ENCODE measurements around the gene HOMER2. TPM values are rescaled to one million over a fixed set of nuclear protein-coding genes. Genes with fewer than 3 reads are reported as not detected.
"Not testable (repeated sequence)": the region's sequence is repeated elsewhere in the genome, so short reads cannot be mapped to it uniquely, and the experiment has no call there.

The HOMER2 gene
- total RNA-seq, 1 experiment from 2014 or later: 19.7 TPM

GRCh38 chr15:82890995-82891390 is 61.5 kb downstream of the HOMER2 start:
- DNase-seq: no peak
- Histone ChIP-seq H3K27me3 (no peaks in the 10 kb centered on the region), H3K9me3 (no peaks in the 10 kb centered on the region), H3K4me3 (no peak overlapping the region), H3K36me3 (no peaks in the 10 kb centered on the region)

GRCh38 chr15:82890338-82890994 is 62.1 kb downstream of the HOMER2 start:
- no peak for DNase-seq
- Histone ChIP-seq H3K27me3 (no peaks in the 10 kb centered on the region), H3K4me3 (no peak overlapping the region), H3K36me3 (no peaks in the 10 kb centered on the region), H3K9me3 (no peaks in the 10 kb centered on the region)

GRCh38 chr15:82882273-82882928 is 70.1 kb downstream of the HOMER2 start:
- Histone ChIP-seq H3K4me3 (no peak overlapping the region), H3K9me3 (no peaks in the 10 kb centered on the region), H3K36me3 (no peaks in the 10 kb centered on the region), H3K27me3 (no peaks in the 10 kb centered on the region)
- DNase-seq: no peak

GRCh38 chr15:82881747-82882146 is 70.8 kb downstream of the HOMER2 start:
- DNase-seq: no peak
- H3K27me3 ChIP-seq: no peaks in the 10 kb centered on the region

GRCh38 chr15:82880704-82881103 is 71.8 kb downstream of the HOMER2 start:
- no peaks in the 10 kb centered on the region for H3K9me3 ChIP-seq
- H3K36me3 ChIP-seq: no peaks in the 10 kb centered on the region
- DNase-seq: no peak
- no peak overlapping the region for H3K4me3 ChIP-seq
- no peaks in the 10 kb centered on the region for H3K27me3 ChIP-seq

More at GRCh38 chr15:82881747-82882146, 70.8 kb downstream of the HOMER2 start:
- Histone ChIP-seq H3K4me3 (no peak overlapping the region), H3K36me3 (no peaks in the 10 kb centered on the region), H3K9me3 (no peaks in the 10 kb centered on the region)

- Histone ChIP-seq H3K4me3 (no peak overlapping the region), H3K27me3 (no peaks in the 10 kb centered on the region), H3K36me3 (no peaks in the 10 kb centered on the region), H3K9me3 (no peaks in the 10 kb centered on the region)
- DNase-seq: no peak
Observed at GRCh38 chr15:82878325-82878724, 74.2 kb downstream of the HOMER2 start.

GRCh38 chr15:82877825-82878224 is 74.7 kb downstream of the HOMER2 start:
- H3K27me3 ChIP-seq: no peaks in the 10 kb centered on the region
- DNase-seq: no peak

GRCh38 chr15:82875411-82876003 is 77.0 kb downstream of the HOMER2 start:
- Histone ChIP-seq H3K27me3 (no peaks in the 10 kb centered on the region), H3K36me3 (no peaks in the 10 kb centered on the region), H3K9me3 (no peaks in the 10 kb centered on the region), H3K4me3 (no peak overlapping the region)
- DNase-seq: peak; percentile 78

More at GRCh38 chr15:82877825-82878224, 74.7 kb downstream of the HOMER2 start:
- Histone ChIP-seq H3K4me3 (no peak overlapping the region), H3K9me3 (no peaks in the 10 kb centered on the region), H3K36me3 (no peaks in the 10 kb centered on the region)

GRCh38 chr15:82874961-82875360 is 77.6 kb downstream of the HOMER2 start:
- no peak for DNase-seq
- Histone ChIP-seq H3K4me3 (no peak overlapping the region), H3K36me3 (no peaks in the 10 kb centered on the region), H3K27me3 (no peaks in the 10 kb centered on the region), H3K9me3 (no peaks in the 10 kb centered on the region)

GRCh38 chr15:82874267-82874666 is 78.3 kb downstream of the HOMER2 start:
- no peak for DNase-seq
- no peak overlapping the region for H3K4me3 ChIP-seq
- no peaks in the 10 kb centered on the region for H3K9me3 ChIP-seq
- no peaks in the 10 kb centered on the region for H3K36me3 ChIP-seq
- H3K27me3 ChIP-seq: no peaks in the 10 kb centered on the region

GRCh38 chr15:82873000-82873680 is 79.4 kb downstream of the HOMER2 start:
- Histone ChIP-seq H3K9me3 (no peaks in the 10 kb centered on the region), H3K27me3 (no peaks in the 10 kb centered on the region), H3K4me3 (no peak overlapping the region), H3K36me3 (no peaks in the 10 kb centered on the region)
- DNase-seq: no peak

GRCh38 chr15:82871832-82872484 is 80.6 kb downstream of the HOMER2 start:
- Histone ChIP-seq H3K9me3 (no peaks in the 10 kb centered on the region), H3K4me3 (no peak overlapping the region), H3K36me3 (no peaks in the 10 kb centered on the region), H3K27me3 (no peaks in the 10 kb centered on the region)
- no peak for DNase-seq

GRCh38 chr15:82871358-82871757 is 81.2 kb downstream of the HOMER2 start:
- Histone ChIP-seq H3K36me3 (no peaks in the 10 kb centered on the region), H3K9me3 (no peaks in the 10 kb centered on the region), H3K27me3 (no peaks in the 10 kb centered on the region), H3K4me3 (no peak overlapping the region)
- DNase-seq: no peak

GRCh38 chr15:82870727-82871320 is 81.7 kb downstream of the HOMER2 start:
- DNase-seq: no peak
- Histone ChIP-seq H3K4me3 (no peak overlapping the region), H3K36me3 (no peaks in the 10 kb centered on the region), H3K9me3 (no peaks in the 10 kb centered on the region), H3K27me3 (no peaks in the 10 kb centered on the region)

GRCh38 chr15:82865981-82866380 is 86.5 kb downstream of the HOMER2 start:
- H3K36me3 ChIP-seq, H3K27me3 ChIP-seq, DNase-seq, H3K9me3 ChIP-seq, H3K4me3 ChIP-seq: not testable (repeated sequence)

- not testable (repeated sequence) for H3K27me3 ChIP-seq, H3K9me3 ChIP-seq, DNase-seq, H3K4me3 ChIP-seq, H3K36me3 ChIP-seq
Observed at GRCh38 chr15:82865581-82865980, 86.9 kb downstream of the HOMER2 start.

Measured in MG63 (cell line).